Tibial nerve (tissue), 4 donors: ENCODE results near the gene EML2. TPM values are rescaled to one million over a fixed set of nuclear protein-coding genes. Genes with fewer than 3 reads are reported as not detected.
A peak's percentile ranks its signal among the peaks of the same experiment; 100 is the strongest.

Experiments used
- DNase-seq, 2 donors: peaks; one replicate each; pipeline ENCODE4 v3.0.0-alpha.2; 2019; ENCODE audit warnings: low spot score in 2 of 2
- H3K27ac ChIP-seq, 4 donors: fragments of 200-600 bp; sonication (generic) in 3 of 4; one replicate each; pipeline ENCODE4 v1.5.1; 2017 to 2019; ENCODE audit warnings: mild to moderate bottlenecking in 1 of 4
- H3K27me3 ChIP-seq, 2 donors: fragments of 200-600 bp; sonication (generic) in 1 of 2; one replicate each; pipeline versions ENCODE4 v1.5.1 to v1.6.0; 2017 to 2019
- H3K36me3 ChIP-seq, 3 donors: fragments of 200-600 bp; sonication (generic); one replicate each; pipeline ENCODE4 v1.5.1; 2018 to 2019
- H3K4me1 ChIP-seq, 4 donors: fragments of 200-600 bp; sonication (generic) in 3 of 4; one replicate each; pipeline ENCODE4 v1.5.1; 2017 to 2019
- H3K4me3 ChIP-seq, 4 donors: fragments of 200-600 bp; sonication (generic) in 3 of 4; one replicate each; pipeline ENCODE4 v1.5.1; 2017 to 2019; ENCODE audit warnings: mild to moderate bottlenecking in 1 of 4, moderate library complexity in 1 of 4
- H3K9me3 ChIP-seq, 4 donors: fragments of 200-600 bp; sonication (generic) in 3 of 4; one replicate each; pipeline ENCODE4 v1.5.1; 2017 to 2019
- EP300 ChIP-seq, 2 donors: sonication (generic); formaldehyde crosslinking; IDR thresholded peaks; one replicate each; pipeline ENCODE4 v1.6.1; 2017; ENCODE audit warnings: antibody characterized with exemption in 2 of 2, mild to moderate bottlenecking in 1 of 2
- POLR2A ChIP-seq, 2 donors: fragments of 450-650 bp; IDR thresholded peaks; one replicate each; pipeline ENCODE4 v1.6.1; 2017; ENCODE audit warnings: antibody characterized with exemption in 2 of 2, mild to moderate bottlenecking in 2 of 2, moderate library complexity in 2 of 2
- WGBS, 2 donors: methylation state at CpG; one replicate each; pipeline ENCODE4 v1.1.5; 2018; 5-methylcytosine and 5-hydroxymethylcytosine counted together
- total RNA-seq, 4 donors: library from RNA; depleted of rRNA; stranded (reverse); fragments of >200 nt; gene quantifications; one replicate each; pipeline ENCODE4 v1.1.0, GENCODE V29; 2016
- TF ChIP-seq, protein P1 (sequence below), 5 experiments: fragments of 200-600 bp in 3 of 5; fragments of 450-650 bp in 2 of 5; sonication (generic) in 3 of 5; IDR thresholded peaks; one replicate each; pipeline ENCODE4 v1.5.1; 2016 to 2019; ENCODE audit warnings: antibody characterized with exemption in 5 of 5, mild to moderate bottlenecking in 3 of 5, moderate library complexity in 2 of 5

Gene EML2
- total RNA-seq, 4 donors from 2014 or later = 21.0 to 57.1 (median 25.0) TPM

DNA sequence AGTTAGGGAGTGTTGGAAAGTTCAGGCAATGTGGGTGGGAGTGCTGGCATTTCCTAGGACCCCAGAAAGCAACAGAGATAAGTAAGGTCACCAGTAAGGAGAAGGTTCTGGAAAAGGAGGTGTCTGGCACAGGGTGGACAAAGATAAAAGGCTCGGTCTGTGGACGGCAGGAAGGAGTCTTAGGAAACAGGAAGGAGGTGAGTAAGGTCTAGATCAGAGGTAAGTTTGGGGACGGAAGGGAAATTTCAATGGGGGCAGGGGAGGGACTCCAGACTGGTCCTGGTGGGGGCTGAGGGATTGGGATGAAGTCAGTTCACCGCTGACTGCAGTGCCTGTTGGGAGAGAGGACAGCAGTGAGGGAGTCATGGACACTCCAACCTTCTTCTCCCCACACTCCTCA, 46.8 kb downstream of the EML2 start:
- TF ChIP-seq POLR2A (IDR thresholded peaks at IDR 0.05) (no peak), EP300 (IDR thresholded peaks at IDR 0.05) (no peak)
- TF ChIP-seq, protein P1, sequence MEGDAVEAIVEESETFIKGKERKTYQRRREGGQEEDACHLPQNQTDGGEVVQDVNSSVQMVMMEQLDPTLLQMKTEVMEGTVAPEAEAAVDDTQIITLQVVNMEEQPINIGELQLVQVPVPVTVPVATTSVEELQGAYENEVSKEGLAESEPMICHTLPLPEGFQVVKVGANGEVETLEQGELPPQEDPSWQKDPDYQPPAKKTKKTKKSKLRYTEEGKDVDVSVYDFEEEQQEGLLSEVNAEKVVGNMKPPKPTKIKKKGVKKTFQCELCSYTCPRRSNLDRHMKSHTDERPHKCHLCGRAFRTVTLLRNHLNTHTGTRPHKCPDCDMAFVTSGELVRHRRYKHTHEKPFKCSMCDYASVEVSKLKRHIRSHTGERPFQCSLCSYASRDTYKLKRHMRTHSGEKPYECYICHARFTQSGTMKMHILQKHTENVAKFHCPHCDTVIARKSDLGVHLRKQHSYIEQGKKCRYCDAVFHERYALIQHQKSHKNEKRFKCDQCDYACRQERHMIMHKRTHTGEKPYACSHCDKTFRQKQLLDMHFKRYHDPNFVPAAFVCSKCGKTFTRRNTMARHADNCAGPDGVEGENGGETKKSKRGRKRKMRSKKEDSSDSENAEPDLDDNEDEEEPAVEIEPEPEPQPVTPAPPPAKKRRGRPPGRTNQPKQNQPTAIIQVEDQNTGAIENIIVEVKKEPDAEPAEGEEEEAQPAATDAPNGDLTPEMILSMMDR (IDR thresholded peaks at IDR 0.05) = no peak
- H3K27me3 ChIP-seq = peaks cover 0 to 52% of the 10 kb centered on the region in 2 donors
- WGBS, 2 donors = 52 to 57% methylated on average over 4 of the region's 4 CpGs

DNA sequence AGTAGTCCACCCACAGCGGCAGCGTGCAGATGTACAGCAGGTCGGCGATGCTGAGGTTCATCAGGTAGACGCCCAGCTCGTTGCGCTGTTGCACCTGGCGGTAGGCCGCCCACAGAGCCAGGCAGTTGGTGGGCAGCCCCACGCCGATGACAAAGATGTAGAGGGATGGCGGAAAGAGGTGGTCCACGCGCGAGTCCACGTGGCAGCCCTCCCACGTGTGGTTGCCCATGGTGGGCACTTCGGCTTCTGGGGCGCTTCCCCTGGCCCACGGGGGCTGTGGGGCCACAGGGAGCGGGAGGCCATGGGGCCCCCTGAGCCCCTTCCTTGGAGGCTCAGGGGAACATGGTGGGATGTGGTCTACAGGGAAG, 47.6 kb downstream of the EML2 start:
- TF ChIP-seq EP300 (IDR thresholded peaks at IDR 0.05) (no peak), POLR2A (IDR thresholded peaks at IDR 0.05) (no peak)
- TF ChIP-seq, protein P1 (IDR thresholded peaks at IDR 0.05) = no peak
- no peak overlapping the region for H3K27ac ChIP-seq
- H3K36me3 ChIP-seq = peaks cover 0 to 12% (median 0%) of the 10 kb centered on the region in 3 donors
- H3K9me3 ChIP-seq = no peaks in the 10 kb centered on the region
- no peak overlapping the region for H3K4me3 ChIP-seq
- H3K27me3 ChIP-seq = peaks cover 0 to 44% of the 10 kb centered on the region in 2 donors
- 91% methylated on average over 19 to 21 of the region's 21 CpGs for WGBS, 2 donors
- no peak for DNase-seq
- peaks cover 0 to 8% (median 0%) of the 10 kb centered on the region in 4 donors for H3K4me1 ChIP-seq

More for the DNA sequence above, 46.8 kb downstream of the EML2 start:
- DNase-seq = no peak
- H3K4me3 ChIP-seq = no peak overlapping the region
- peaks cover 0 to 8% (median 0%) of the 10 kb centered on the region in 4 donors for H3K4me1 ChIP-seq
- no peak overlapping the region for H3K27ac ChIP-seq
- H3K9me3 ChIP-seq = no peaks in the 10 kb centered on the region
- peaks cover 0 to 12% (median 0%) of the 10 kb centered on the region in 3 donors for H3K36me3 ChIP-seq

DNA sequence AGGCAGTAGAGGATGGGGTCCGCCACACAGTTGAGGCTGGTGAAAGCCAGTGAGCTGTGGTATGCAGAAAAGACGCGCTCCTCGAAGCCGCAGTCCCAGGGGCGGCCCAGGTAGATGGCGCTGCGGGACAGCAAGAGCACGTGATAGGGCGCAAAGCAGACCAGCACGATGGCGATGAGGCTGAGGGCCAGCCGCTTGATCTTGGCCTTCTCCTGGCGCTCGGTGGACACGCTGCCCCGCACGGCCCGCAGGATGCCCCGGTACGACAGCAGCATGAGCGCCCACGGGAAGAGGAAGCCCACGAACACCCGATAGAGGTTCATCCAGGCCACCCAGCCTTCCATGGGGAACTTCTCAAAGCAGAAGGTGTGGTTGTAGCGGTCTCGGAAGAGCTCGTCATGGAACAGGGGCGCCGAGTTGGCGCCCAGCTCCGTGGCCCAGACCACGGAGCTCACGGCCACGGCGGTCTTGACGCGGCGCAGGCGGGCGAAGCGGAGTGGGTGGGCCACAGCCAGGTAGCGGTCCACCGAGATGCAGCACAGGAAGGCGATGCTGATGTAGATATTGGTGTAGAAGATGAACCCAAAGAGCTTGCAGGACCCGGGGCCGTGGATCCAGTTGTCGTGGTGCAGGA, 48.1 kb downstream of the EML2 start:
- H3K4me1 ChIP-seq = peaks cover 0 to 5% (median 0%) of the 10 kb centered on the region in 4 donors
- TF ChIP-seq EP300 (IDR thresholded peaks at IDR 0.05) (no peak), POLR2A (IDR thresholded peaks at IDR 0.05) (no peak)
- TF ChIP-seq, protein P1 (IDR thresholded peaks at IDR 0.05) = peak in 1 of 5 experiments; percentile 20
- H3K4me3 ChIP-seq = no peak overlapping the region
- peaks cover 0 to 39% of the 10 kb centered on the region in 2 donors for H3K27me3 ChIP-seq
- no peak for DNase-seq
- H3K27ac ChIP-seq = no peak overlapping the region
- H3K36me3 ChIP-seq = peaks cover 0 to 12% (median 0%) of the 10 kb centered on the region in 3 donors
- WGBS, 2 donors = 61 to 66% methylated on average over 35 to 48 of the region's 48 CpGs
- H3K9me3 ChIP-seq = no peaks in the 10 kb centered on the region

DNA sequence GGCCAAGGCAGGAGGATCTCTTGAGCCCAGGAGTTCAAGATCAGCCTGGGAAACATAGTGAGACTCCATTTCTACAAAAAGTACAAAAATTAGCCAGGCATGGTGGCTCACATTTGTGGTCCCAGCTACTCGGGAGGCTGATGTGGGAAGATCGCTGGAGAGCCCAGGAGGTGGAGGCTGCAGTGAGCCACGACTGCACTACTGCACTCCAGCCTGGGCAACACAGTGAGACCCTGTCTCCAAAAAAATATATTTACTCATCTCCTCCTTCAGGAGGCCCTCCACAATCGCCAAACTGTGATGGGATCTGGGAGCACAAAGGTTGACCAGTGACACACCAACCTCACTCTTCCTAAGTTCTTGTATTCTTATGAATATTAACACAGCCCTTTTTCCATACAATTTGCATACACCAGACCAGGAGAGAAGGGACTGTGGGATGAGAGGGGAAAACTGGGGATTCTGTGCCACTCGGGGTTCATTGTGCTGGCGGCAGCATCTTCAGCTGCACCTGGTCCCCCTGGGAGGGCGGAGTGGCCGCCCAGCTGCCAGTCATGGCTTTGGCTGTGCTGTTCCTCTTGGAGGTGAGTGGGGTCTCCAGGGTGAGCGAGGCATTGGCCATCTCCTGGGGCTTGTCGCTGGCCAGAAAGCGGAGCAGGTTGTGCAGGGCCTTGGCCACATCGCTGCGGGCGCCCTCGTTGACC, 48.7 kb downstream of the EML2 start:
- H3K36me3 ChIP-seq = peaks cover 0 to 12% (median 0%) of the 10 kb centered on the region in 3 donors
- H3K4me3 ChIP-seq = no peak overlapping the region
- DNase-seq = no peak
- no peaks in the 10 kb centered on the region for H3K9me3 ChIP-seq
- 60 to 70% methylated on average over 12 to 15 of the region's 15 CpGs for WGBS, 2 donors
- no peak overlapping the region for H3K27ac ChIP-seq
- H3K27me3 ChIP-seq = peaks cover 0 to 35% of the 10 kb centered on the region in 2 donors
- no peak for TF ChIP-seq EP300 (IDR thresholded peaks at IDR 0.05)
- no peak for TF ChIP-seq POLR2A (IDR thresholded peaks at IDR 0.05)
- TF ChIP-seq, protein P1 (IDR thresholded peaks at IDR 0.05) = no peak
- peaks cover 0 to 8% (median 2%) of the 10 kb centered on the region in 4 donors for H3K4me1 ChIP-seq

DNA sequence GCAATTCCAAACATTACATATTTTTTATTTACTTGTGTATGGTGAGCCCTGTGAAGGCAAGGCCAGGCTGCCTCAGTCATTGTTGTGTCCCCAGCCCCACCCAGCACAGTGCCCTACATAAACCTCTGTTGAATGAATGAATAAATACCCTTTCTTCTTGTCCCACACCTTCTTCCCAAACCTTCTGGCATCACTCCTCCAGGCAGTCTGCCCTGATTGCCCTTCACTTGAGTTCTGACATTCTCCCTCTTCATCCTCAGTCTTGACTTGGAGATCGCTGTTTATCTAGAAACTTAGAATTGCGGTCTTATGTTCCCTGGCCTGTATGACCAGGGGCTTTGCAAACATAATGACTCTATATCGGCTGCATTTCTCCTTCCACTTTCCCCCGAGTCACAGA, 49.4 kb downstream of the EML2 start:
- H3K36me3 ChIP-seq = peaks cover 0 to 12% (median 0%) of the 10 kb centered on the region in 3 donors
- H3K27me3 ChIP-seq = peaks cover 0 to 28% of the 10 kb centered on the region in 2 donors
- H3K27ac ChIP-seq = no peak overlapping the region
- peaks cover 0 to 9% (median 7%) of the 10 kb centered on the region in 4 donors for H3K4me1 ChIP-seq
- TF ChIP-seq, protein P1 (IDR thresholded peaks at IDR 0.05) = no peak
- TF ChIP-seq POLR2A (IDR thresholded peaks at IDR 0.05) (no peak), EP300 (IDR thresholded peaks at IDR 0.05) (no peak)
- WGBS, 2 donors = 88 to 92% methylated on average over 4 of the region's 4 CpGs
- H3K4me3 ChIP-seq = no peak overlapping the region
- H3K9me3 ChIP-seq = no peaks in the 10 kb centered on the region
- DNase-seq = no peak
